GM12801 (cell line): ENCODE data around the gene TEDC1.

Experiments
- TF ChIP-seq, protein P1 (sequence below): IDR thresholded peaks from one replicate; pipeline ENCODE4 v1.5.1; 2011; ENCODE audit warnings: control low read depth; ENCODE audit not compliant: insufficient read length; ENCODE audit errors: extremely low read depth

TEDC1 gene

GRCh38 chr14:105500726-105501101 lies 9.7 kb downstream of the TEDC1 start:
- TF ChIP-seq, protein P1, sequence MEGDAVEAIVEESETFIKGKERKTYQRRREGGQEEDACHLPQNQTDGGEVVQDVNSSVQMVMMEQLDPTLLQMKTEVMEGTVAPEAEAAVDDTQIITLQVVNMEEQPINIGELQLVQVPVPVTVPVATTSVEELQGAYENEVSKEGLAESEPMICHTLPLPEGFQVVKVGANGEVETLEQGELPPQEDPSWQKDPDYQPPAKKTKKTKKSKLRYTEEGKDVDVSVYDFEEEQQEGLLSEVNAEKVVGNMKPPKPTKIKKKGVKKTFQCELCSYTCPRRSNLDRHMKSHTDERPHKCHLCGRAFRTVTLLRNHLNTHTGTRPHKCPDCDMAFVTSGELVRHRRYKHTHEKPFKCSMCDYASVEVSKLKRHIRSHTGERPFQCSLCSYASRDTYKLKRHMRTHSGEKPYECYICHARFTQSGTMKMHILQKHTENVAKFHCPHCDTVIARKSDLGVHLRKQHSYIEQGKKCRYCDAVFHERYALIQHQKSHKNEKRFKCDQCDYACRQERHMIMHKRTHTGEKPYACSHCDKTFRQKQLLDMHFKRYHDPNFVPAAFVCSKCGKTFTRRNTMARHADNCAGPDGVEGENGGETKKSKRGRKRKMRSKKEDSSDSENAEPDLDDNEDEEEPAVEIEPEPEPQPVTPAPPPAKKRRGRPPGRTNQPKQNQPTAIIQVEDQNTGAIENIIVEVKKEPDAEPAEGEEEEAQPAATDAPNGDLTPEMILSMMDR: no peak

DNA sequence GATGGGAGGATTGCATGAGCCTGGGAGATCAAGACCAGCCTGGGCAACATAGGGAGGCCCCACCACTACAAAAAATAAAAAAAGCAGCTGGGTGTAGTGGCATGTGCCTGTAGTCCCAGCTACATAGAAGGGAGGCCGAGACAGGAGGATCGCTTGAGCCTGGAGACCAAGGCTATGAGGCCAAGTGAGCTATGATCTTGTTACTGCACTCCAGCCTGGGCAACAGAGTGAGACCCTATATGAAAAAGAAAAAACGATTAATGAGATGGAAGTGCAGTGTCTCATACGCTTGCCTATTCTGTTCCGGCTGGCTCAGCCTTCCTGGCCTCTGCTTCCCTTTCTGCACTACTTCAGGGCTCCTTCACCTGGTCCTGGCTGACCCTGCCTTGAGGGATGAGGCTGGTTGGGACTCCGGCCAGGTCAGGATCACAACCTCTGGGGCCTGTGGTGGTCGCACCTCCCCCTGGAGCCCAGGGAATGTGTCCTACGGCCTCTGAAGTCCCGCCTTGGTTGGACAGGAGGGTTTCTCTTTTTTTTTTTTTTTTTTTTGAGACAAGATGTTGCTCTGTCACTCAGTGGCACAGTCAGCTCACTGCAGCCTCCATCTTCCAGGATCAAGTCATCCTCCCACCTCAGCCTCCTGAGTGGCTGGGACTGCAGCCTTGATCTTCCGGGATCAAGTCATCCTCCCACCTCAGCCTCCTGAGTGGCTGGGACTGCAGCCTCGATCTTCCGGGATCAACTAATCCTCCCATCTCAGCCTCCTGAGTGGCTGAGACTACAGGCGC lies 10.7 kb downstream of the TEDC1 start:
- TF ChIP-seq, protein P1: no peak

DNA sequence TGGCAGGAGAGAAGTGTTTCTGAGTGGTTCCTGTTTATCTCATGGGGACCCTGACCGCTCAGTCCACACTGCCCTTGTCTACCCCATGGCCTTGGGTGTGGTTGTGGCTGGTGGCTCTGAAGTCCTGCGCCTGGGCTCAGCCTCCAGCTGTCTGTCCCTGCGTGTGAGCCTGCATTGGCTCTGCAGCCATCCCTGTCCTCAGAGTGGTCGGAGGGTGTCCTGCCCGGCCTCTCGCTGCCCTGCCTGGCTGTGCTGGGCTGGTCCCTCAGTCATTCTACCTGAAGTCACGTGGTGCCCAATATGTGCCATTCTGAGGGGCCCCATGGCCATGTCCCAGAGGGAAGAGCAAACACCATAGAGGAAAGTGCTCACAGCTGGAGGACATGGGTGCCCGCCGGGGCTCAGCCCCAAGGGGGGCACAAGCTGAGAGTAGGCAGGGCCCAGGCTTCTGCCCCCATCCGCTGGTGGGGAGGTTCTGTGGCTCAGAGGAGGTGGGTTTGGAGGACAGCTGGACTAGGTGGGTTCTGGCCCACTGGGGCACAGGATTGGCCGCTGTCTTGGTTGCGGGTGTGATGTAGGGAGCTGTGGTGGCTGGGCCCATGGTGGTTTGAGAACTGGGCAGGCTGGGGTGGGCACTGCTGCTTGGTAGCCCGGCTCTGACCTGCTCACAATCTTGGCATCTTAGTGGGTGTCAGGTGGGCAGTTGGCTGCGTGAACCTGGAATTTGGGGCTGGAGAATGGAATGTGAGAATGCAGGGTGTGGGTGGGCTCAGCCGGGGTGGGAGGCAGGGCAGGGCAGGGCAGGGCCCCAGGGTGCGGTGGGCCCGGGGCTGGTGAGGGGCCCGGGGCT lies 11.6 kb downstream of the TEDC1 start:
- TF ChIP-seq, protein P1: no peak

DNA sequence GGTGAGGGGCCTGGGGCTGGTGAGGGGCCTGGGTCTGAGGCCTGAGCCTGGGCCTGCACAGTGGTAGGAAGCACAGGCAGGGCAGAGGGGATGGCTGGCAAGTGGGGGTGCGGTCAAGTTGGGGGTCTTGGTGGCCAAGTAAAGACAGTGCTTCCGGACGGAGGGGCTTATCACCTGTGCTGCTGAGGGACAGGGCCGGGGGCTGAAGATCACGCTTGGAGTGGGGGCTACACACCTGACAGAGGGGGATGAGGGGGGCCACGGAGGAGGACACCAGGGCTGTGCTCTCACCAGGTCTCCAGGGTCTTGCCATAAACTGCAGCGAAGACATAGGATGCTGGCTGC lies 12.2 kb downstream of the TEDC1 start:
- TF ChIP-seq, protein P1: no peak

DNA sequence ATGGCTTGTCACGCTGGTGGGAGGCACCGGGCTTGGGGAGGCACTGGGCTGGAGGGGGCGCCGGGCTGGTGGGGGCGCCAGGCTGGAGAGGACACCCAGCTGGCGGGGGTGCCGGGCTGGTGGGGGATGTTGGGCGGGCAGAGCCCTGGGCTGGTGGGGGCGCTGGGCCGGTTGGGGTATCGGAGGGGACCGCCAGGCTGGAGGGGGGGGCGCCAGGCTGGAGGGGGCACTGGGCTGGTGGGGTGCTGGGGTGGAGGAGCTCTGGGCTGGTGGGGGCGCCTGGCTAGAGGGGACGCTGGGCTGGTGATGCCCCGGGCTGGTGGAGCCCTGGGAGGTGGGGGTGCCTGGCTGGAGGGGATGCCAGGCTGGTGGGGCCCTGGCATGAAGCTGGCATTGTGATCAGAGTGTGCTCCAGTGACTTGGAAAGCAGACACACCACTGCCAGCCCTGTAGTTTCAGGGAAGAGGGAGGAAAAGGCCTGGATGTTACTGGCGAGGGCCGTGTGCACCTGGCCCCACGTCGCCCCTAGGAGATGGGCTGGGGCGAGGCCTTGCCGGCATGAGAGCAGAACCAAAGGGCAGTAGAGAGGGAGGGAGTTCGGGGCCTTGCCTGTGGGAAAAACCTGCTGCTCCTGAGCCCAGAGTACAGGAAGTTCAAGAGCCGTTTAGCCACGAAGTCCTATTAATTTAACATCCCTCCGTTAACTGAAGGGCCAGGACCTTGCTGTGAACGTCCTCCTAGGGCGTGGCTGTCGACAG lies 13.1 kb downstream of the TEDC1 start:
- TF ChIP-seq, protein P1: no peak

GRCh38 chr14:105505101-105505500 lies 14.1 kb downstream of the TEDC1 start:
- TF ChIP-seq, protein P1: no peak

GRCh38 chr14:105507247-105507646 lies 16.2 kb downstream of the TEDC1 start:
- TF ChIP-seq, protein P1: no peak
